ENCODE measurements around the gene TRPM2. TPM values are rescaled to one million over a fixed set of nuclear protein-coding genes. Genes with fewer than 3 reads are reported as not detected.

TRPM2 gene
- total and polyA plus RNA-seq, 2 of the 8 experiments (the other 6 are each of a cell fraction or from before 2014, with no cell fraction given) = 0.27 to 0.28 TPM

DNA sequence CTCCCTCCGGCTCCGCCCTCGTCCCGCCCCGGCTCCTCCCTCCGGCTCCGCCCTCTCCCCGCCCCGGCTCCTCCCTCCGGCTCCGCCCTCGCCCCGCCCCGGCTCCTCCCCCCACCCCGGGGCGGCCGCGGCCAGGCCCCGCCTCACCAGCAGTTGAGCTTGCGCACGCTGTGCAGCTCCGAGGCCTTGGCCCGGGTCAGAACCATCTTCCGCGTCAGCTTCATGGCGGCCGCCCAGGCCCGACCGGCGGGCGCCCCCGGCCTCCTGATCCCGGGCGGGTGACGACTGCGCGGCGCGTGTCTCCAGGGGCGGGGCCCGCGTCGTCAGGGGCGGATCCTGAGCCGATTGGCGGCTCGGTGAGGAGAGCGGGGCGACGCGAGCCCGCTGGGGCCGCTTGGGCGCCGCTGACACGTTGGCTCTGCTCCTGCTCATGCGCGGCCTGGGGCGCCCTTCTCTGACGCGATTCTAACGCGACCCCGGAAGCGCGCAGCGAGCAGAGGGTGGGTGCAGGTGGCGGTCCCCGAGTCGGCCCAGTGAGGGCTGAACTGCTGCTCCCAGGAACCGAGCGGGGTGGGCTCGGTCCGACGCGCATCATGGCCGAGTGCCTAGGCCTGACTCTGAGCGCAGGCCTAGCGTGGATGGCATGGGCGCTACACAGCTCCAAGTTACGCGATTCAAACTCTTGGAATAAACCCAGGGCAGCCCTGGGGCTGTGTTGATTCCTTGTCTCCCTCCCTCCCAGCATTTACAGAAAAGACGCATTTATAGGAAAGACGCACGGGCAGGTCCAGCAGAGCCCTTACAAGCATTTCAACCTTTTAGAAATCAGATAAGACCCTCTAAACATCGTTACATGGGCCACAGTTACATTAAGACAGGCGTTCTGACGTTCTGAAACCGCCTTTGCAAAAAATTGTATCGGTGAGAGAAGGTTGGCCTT lies 14.2 kb upstream of the TRPM2 start, which contains the start of gene CFAP410 (continued):
- TF ChIP-seq RXRA (IDR thresholded peaks at IDR 0.05; ENCODE audit: insufficient read depth, low read depth, low read length) (no peak), TEAD4 (IDR thresholded peaks at IDR 0.05; ENCODE audit: low read depth, low read length) (0 out of 2 replicates have a peak, but pooled peaks have one; percentile 1), CBX8 (IDR thresholded peaks at IDR 0.05; ENCODE audit: borderline replicate concordance, low read depth, low read length) (no peak), CBX5 (IDR thresholded peaks at IDR 0.05; ENCODE audit: low read depth, low read length) (no peak), RAD21 (IDR thresholded peaks at IDR 0.05 in 1 of 2, conservative IDR thresholded peaks at IDR 0.05 in 1 of 2; ENCODE audit: low read depth in 2 of 2, low read length in 2 of 2) (peak in 1 of 2 experiments; percentile 16; a peak in 1 of 4 replicates), CREB1 (IDR thresholded peaks at IDR 0.05) (peak; percentile 100), TCF12 (IDR thresholded peaks at IDR 0.05; ENCODE audit: low read depth, low read length) (no peak), CHD1 (IDR thresholded peaks at IDR 0.05; ENCODE audit: low read depth, low read length) (no peak), CHD2 (IDR thresholded peaks at IDR 0.05; ENCODE audit: low read length) (no peak; the same call in 1 of the 2 replicates), EZH2 (IDR thresholded peaks at IDR 0.05; ENCODE audit: low read depth, low read length, severe bottlenecking) (no peak), POLR2A (IDR thresholded peaks at IDR 0.05; ENCODE audit: control extremely low read depth in 1 of 2, low read depth in 2 of 2, low read length in 2 of 2) (peak in 1 of 2 experiments; percentile 73; a peak in 2 of 3 replicates), YY1 (IDR thresholded peaks at IDR 0.05; ENCODE audit: low read depth, low read length) (peak; percentile 55; the same call in 1 of the 2 replicates), POLR2AphosphoS5 (IDR thresholded peaks at IDR 0.05; ENCODE audit: low read depth, low read length) (peak; percentile 86), NRF1 (IDR thresholded peaks at IDR 0.05; ENCODE audit: low read depth, low read length) (peak; percentile 75), HDAC6 (IDR thresholded peaks at IDR 0.05; ENCODE audit: low read depth, low read length) (no peak), SP4 (IDR thresholded peaks at IDR 0.05; ENCODE audit: low read length) (peak; percentile 90), GTF2F1 (IDR thresholded peaks at IDR 0.05; ENCODE audit: borderline replicate concordance, low read depth, low read length) (peak; percentile 49; the same call in 1 of the 2 replicates), TAF1 (IDR thresholded peaks at IDR 0.05; ENCODE audit: low read depth, low read length) (peak; percentile 85)
- TF ChIP-seq, protein P1, sequence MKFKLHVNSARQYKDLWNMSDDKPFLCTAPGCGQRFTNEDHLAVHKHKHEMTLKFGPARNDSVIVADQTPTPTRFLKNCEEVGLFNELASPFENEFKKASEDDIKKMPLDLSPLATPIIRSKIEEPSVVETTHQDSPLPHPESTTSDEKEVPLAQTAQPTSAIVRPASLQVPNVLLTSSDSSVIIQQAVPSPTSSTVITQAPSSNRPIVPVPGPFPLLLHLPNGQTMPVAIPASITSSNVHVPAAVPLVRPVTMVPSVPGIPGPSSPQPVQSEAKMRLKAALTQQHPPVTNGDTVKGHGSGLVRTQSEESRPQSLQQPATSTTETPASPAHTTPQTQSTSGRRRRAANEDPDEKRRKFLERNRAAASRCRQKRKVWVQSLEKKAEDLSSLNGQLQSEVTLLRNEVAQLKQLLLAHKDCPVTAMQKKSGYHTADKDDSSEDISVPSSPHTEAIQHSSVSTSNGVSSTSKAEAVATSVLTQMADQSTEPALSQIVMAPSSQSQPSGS (IDR thresholded peaks at IDR 0.05; ENCODE audit: low read length) = 0 out of 2 replicates have a peak, but pooled peaks have one; percentile 28
- TF ChIP-seq, protein P2, sequence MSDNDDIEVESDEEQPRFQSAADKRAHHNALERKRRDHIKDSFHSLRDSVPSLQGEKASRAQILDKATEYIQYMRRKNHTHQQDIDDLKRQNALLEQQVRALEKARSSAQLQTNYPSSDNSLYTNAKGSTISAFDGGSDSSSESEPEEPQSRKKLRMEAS (IDR thresholded peaks at IDR 0.05) = peak; percentile 86
- TF ChIP-seq, protein P3, sequence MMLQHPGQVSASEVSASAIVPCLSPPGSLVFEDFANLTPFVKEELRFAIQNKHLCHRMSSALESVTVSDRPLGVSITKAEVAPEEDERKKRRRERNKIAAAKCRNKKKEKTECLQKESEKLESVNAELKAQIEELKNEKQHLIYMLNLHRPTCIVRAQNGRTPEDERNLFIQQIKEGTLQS (IDR thresholded peaks at IDR 0.05; ENCODE audit: insufficient read depth, low read depth, low read length) = peak; percentile 98

Data from H1 (cell line).